Hematopoietic multipotent progenitor cell treated with erythropoietin and hydrocortisone succinate and interleukin-3 and kit ligand, for 8 days (in vitro differentiated cells): ENCODE results near the gene SRRM3.
"Not testable (repeated sequence)": the region's sequence is repeated elsewhere in the genome, so short reads cannot be mapped to it uniquely, and the experiment has no call there.

Source experiments
- DNase-seq: peaks from one replicate; pipeline ENCODE4 v3.0.0-alpha.2; 2015

The SRRM3 gene

GRCh38 chr7:76267107-76267893 is 65.6 kb downstream of the SRRM3 start:
- no peak for DNase-seq

GRCh38 chr7:76267894-76268183 is 66.1 kb downstream of the SRRM3 start:
- no peak for DNase-seq

GRCh38 chr7:76268376-76268775 is 66.7 kb downstream of the SRRM3 start:
- DNase-seq: no peak

- DNase-seq: no peak
Measured at GRCh38 chr7:76269895-76270294, 68.2 kb downstream of the SRRM3 start.

GRCh38 chr7:76271384-76271783 is 69.7 kb downstream of the SRRM3 start:
- not testable (repeated sequence) for DNase-seq

- DNase-seq: no peak
Measured at GRCh38 chr7:76272142-76272541, 70.4 kb downstream of the SRRM3 start.

GRCh38 chr7:76272851-76273497 is 71.3 kb downstream of the SRRM3 start:
- no peak for DNase-seq

- DNase-seq: no peak
Measured at GRCh38 chr7:76273503-76273902, 71.8 kb downstream of the SRRM3 start.

GRCh38 chr7:76278540-76278939 is 76.8 kb downstream of the SRRM3 start:
- peak; percentile 22 for DNase-seq

GRCh38 chr7:76280408-76280807 is 78.7 kb downstream of the SRRM3 start:
- DNase-seq: no peak

GRCh38 chr7:76281006-76281705 is 79.5 kb downstream of the SRRM3 start:
- DNase-seq: no peak

- DNase-seq: no peak
Measured at GRCh38 chr7:76281706-76282343, 80.1 kb downstream of the SRRM3 start.

GRCh38 chr7:76282344-76283253 is 80.9 kb downstream of the SRRM3 start:
- DNase-seq: no peak

GRCh38 chr7:76283254-76284159 is 81.8 kb downstream of the SRRM3 start:
- DNase-seq: no peak

- no peak for DNase-seq
Measured at GRCh38 chr7:76285604-76286374, 84.1 kb downstream of the SRRM3 start.

- no peak for DNase-seq
Measured at GRCh38 chr7:76286842-76287403, 85.2 kb downstream of the SRRM3 start.

GRCh38 chr7:76290847-76291350 is 89.2 kb downstream of the SRRM3 start:
- not testable (repeated sequence) for DNase-seq

GRCh38 chr7:76291351-76292212 is 89.9 kb downstream of the SRRM3 start:
- peak; percentile 89 for DNase-seq

GRCh38 chr7:76292213-76292573 is 90.5 kb downstream of the SRRM3 start:
- peak; percentile 29 for DNase-seq
